GM12801 (cell line): Measurements from ENCODE around the gene RGS16.

Source experiments
- TF ChIP-seq, protein P1 (sequence below): IDR thresholded peaks from one replicate; pipeline ENCODE4 v1.5.1; 2011; ENCODE audit warnings: control low read depth; ENCODE audit not compliant: insufficient read length; ENCODE audit errors: extremely low read depth

RGS16 gene

DNA sequence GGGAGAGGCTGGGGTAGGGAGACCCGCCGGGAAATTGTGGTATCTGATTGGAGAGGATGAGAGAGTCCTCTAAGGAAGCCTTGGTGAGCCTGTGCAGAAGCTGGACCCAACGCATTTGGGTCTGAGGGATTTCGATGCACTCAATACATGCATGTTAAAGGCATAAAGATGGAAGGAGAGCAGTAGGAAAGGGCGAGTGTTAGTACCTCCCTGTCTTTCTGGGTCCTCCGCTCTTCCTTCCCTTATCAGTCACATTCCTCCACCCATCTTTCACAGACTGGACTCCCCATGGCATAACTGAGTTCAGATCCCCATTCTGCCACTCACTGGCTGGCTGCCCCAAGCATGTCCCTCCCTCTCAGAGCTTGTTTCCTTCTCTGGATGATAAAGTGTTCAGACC, 7.3 kb downstream of the RGS16 start:
- TF ChIP-seq, protein P1, sequence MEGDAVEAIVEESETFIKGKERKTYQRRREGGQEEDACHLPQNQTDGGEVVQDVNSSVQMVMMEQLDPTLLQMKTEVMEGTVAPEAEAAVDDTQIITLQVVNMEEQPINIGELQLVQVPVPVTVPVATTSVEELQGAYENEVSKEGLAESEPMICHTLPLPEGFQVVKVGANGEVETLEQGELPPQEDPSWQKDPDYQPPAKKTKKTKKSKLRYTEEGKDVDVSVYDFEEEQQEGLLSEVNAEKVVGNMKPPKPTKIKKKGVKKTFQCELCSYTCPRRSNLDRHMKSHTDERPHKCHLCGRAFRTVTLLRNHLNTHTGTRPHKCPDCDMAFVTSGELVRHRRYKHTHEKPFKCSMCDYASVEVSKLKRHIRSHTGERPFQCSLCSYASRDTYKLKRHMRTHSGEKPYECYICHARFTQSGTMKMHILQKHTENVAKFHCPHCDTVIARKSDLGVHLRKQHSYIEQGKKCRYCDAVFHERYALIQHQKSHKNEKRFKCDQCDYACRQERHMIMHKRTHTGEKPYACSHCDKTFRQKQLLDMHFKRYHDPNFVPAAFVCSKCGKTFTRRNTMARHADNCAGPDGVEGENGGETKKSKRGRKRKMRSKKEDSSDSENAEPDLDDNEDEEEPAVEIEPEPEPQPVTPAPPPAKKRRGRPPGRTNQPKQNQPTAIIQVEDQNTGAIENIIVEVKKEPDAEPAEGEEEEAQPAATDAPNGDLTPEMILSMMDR = no peak

DNA sequence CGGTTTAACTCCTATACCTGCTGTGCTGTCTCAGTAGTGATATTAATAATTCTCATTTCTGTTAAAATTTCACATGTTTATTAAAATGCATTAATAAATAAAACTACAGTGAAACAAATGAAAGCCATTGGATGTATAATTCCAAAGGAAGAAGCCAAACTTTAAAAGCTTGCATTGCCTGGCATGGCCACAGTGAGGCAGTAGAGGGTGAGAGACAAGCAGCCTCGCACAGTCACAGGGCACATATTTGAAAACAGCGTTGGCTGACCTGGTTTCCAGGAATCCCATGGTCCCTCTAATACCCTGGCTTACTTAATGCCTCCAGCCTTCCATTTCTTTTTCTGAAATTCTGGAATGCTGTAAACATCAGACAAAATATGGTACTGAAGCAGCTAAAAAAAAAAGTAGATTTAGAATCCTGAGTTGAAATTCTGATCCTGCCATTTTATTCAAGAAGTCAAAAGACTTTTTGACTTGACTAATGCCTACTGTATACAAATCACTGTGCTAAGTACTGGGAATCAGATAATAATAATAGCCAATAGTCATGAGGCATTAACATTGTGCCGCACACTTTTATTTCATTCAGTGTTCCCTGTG, 8.4 kb downstream of the RGS16 start:
- TF ChIP-seq, protein P1 = no peak

DNA sequence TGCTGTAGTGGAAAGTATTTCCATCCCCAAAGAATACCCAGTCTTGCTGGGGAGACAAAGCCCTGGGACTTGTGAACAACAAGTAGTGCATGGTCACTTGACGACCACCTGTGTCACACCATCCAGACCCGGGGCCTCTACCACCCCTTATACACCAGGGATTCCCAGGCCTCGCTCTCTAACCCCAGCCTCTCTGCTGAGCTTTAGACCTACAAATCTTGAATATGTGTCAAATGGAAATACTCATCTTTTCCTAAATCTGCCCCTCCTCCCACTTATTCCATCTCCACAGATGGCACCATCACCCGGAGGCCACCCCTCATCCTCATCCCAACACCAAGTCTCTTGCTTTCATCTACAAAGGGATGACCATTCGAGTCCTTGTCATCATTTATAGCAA, 14.3 kb downstream of the RGS16 start:
- TF ChIP-seq, protein P1 = no peak

DNA sequence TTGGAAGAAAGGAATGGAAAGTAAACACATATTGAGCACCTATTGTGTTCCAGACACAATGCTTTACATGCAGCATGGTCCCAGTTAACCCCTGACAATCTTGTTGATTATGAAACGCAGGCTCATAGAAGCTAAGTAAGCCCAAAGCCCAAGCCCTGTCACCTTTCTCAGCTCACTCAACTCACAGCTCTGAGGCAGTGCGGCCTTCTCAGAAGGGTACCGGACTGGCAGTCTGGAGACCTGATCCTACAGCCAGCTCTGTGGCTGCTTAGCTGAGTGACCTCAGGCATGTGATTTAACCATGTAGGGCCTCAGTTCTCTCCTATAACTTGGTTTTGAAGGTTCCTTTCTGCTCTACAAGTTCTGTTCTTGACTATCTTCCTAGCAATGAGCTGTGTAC, 14.7 kb downstream of the RGS16 start:
- TF ChIP-seq, protein P1 = no peak

DNA sequence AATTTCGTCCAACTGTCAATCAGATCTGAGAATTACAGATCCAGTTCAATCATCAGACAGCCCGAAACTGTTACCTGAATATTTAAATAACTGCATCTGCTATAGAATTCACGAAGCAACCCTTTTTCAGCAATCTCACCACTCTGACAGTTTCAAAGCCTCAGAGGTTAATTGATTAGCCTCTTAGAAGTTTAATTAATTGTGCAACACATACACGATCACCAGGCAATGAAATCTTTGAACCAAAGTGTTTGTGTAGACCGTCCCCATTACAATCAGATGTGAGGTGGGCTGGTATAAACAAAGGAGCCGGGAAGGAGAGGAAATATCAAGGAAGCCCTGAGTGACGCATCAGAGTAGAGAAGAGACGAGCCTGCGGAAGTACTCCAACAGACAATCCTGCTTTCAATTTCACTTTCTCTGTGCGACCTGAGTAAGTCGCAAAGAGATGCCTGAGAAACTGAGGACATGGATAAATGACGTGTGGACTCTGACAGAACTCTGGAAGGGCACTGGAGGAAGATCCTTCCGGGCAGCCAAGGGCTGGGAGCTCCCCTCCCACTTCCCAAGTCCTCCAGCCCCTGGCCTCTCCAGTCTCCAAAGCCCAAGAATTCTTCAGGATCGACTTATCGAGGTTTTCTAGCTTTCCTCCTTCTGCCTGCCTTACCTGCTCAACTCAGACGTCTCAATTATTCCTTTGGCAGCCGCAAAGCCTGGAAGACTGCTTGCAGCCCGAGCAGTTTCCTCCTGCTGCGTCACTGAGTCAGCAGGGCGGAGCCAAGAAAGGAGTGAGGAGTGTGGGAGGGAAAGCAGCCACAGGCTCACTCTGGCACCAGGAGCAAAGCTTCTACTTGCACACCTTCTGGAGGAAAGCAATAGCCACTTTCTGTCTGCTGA, 15.4 kb downstream of the RGS16 start, which contains the start of gene RNASEL:
TSS of gene RNASEL (minus strand) at position 757 of the 897 bp plus-strand sequence. CDS start 2,450 bp downstream, outside the sequence.
- TF ChIP-seq, protein P1 = no peak

DNA sequence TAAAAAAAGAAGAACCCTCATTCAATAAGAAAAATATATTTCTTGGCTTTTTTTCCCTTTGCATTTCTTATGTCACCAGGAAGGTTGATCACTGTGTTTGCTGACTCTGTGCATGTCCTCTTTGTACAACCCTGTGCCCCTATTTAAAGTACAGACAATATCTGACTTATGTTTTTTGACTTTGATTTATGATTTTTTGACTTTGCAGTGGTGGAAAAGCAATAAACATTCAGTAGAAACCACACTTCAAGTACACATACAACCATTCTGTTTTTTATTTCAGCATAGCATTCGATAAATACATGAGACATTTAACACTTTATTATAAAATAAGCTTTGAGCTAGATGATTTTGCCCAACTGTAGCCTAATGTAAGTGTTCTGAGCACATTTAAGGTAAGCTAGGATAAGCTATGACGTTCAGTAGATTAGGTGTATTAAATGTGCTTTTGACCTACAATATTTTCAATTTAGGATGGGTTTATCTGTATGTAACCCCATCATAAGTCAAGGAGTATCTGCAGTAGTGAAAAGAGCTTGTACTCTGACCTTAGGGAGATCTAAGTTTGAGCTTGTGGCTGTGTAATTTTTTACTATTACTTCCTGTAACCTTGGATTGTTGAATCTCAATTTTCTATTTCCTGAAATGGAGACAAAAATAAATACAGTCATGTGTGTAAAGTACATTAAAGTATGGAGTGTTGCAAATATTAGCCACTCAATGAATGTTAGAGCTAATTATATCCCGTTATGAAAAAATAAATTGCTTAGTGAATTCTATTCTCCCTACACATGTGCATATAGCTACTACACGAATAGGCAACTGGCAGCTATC, 16.3 kb downstream of the RGS16 start:
- TF ChIP-seq, protein P1 = no peak

DNA sequence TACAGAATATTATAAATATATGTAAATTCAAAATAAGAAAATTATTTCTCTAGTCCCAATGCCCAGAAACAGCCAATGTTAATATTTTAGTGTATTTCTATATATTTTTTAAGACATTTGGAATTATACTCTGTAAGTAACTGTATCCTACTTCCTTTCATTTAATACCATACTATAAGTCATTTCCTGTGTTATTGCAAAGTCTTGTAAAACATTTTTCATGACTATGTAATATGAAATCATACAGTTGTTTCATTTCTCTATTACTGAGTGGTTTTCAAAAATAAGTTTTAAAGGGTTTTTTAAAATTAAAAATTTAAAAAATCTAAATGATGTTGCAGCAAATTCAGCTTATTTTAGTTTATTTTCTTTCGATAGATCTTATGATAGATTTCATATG, 17.1 kb downstream of the RGS16 start:
- TF ChIP-seq, protein P1 = no peak
